Liver (tissue), 9 donors: ENCODE data around the gene ESCO1. TPM values are rescaled to one million over a fixed set of nuclear protein-coding genes. Genes with fewer than 3 reads are reported as not detected.
A peak's percentile ranks its signal among the peaks of the same experiment; 100 is the strongest.

Source experiments
- DNase-seq: peaks from one replicate; pipeline ENCODE4 v3.0.0-alpha.2; 2017; ENCODE audit warnings: low spot score
- H3K27ac ChIP-seq, 2 donors: one replicate each; pipeline ENCODE4 v1.7.0; 2013; ENCODE audit warnings: inconsistent platforms in 2 of 2, low read length in 2 of 2, control low read depth in 1 of 2, low read depth in 1 of 2, mild to moderate bottlenecking in 1 of 2
- H3K27me3 ChIP-seq, 4 donors: one replicate each; pipeline versions ENCODE4 v1.6.1 to v1.7.0; 2013; ENCODE audit warnings: low read length in 3 of 4, inconsistent platforms in 1 of 4, mild to moderate bottlenecking in 1 of 4, moderate library complexity in 1 of 4; ENCODE audit not compliant: control insufficient read depth in 4 of 4, insufficient read depth in 4 of 4
- H3K36me3 ChIP-seq, 4 donors: one replicate each; pipeline versions ENCODE4 v1.6.1 to v1.7.0; 2013; ENCODE audit warnings: low read length in 3 of 4, mild to moderate bottlenecking in 3 of 4, low read depth in 1 of 4, moderate library complexity in 1 of 4; ENCODE audit not compliant: control insufficient read depth in 4 of 4, insufficient read depth in 3 of 4
- H3K4me1 ChIP-seq, 4 donors: one replicate each; pipeline versions ENCODE4 v1.6.1 to v1.7.0; 2013; ENCODE audit warnings: low read length in 3 of 4, mild to moderate bottlenecking in 3 of 4, moderate library complexity in 1 of 4; ENCODE audit not compliant: control insufficient read depth in 4 of 4, insufficient read depth in 4 of 4
- H3K4me3 ChIP-seq, 3 donors: one replicate each; pipeline versions ENCODE4 v1.6.1 to v1.7.0; 2013; ENCODE audit warnings: low read length in 3 of 3, control low read depth in 1 of 3, low read depth in 1 of 3, mild to moderate bottlenecking in 1 of 3
- H3K9ac ChIP-seq, 2 donors: one replicate each; pipeline ENCODE4 v1.7.0; 2013; ENCODE audit warnings: low read length in 2 of 2, mild to moderate bottlenecking in 2 of 2, moderate library complexity in 2 of 2, control low read depth in 1 of 2, low read depth in 1 of 2
- H3K9me3 ChIP-seq, 4 donors: one replicate each; pipeline versions ENCODE4 v1.6.1 to v1.7.0; 2013; ENCODE audit warnings: low read length in 3 of 4; ENCODE audit not compliant: control insufficient read depth in 4 of 4
- ATF3 ChIP-seq: IDR thresholded peaks from 2 replicates; pipeline ENCODE4 v1.6.1; 2016; ENCODE audit warnings: antibody characterized with exemption
- CTCF ChIP-seq: fragments of 150-350 bp; IDR thresholded peaks from 2 replicates; pipeline ENCODE4 v1.5.1; 2017; ENCODE audit warnings: improper control_type of control experiment, low read depth, low read length; ENCODE audit not compliant: missing input control
- FOXA1 ChIP-seq: IDR thresholded peaks from 2 replicates; pipeline ENCODE4 v1.6.1; 2016; ENCODE audit warnings: antibody characterized with exemption
- FOXA2 ChIP-seq: IDR thresholded peaks from 2 replicates; pipeline ENCODE4 v1.6.1; 2016; ENCODE audit warnings: antibody characterized with exemption
- GABPA ChIP-seq, 2 donors: IDR thresholded peaks in 1 of 2; conservative IDR thresholded peaks in 1 of 2; 2 replicates each; pipeline ENCODE4 v1.6.1; 2016; ENCODE audit warnings: antibody characterized with exemption in 2 of 2, mild to moderate bottlenecking in 1 of 2, moderate library complexity in 1 of 2
- HNF4A ChIP-seq, 2 donors: conservative IDR thresholded peaks; 2 replicates each; pipeline ENCODE4 v1.6.1; 2016; ENCODE audit warnings: antibody characterized with exemption in 2 of 2, mild to moderate bottlenecking in 2 of 2
- JUND ChIP-seq, 2 donors: IDR thresholded peaks; 2 replicates each; pipeline ENCODE4 v1.6.1; 2016; ENCODE audit warnings: antibody characterized with exemption in 2 of 2
- MAX ChIP-seq: IDR thresholded peaks from 2 replicates; pipeline ENCODE4 v1.6.1; 2016; ENCODE audit warnings: antibody characterized with exemption
- NR2F2 ChIP-seq: IDR thresholded peaks from 2 replicates; pipeline ENCODE4 v1.6.1; 2016; ENCODE audit warnings: antibody characterized with exemption
- RAD21 ChIP-seq, 2 donors: IDR thresholded peaks; 2 replicates each; pipeline ENCODE4 v1.6.1; 2016; ENCODE audit warnings: antibody characterized with exemption in 2 of 2, mild to moderate bottlenecking in 2 of 2
- REST ChIP-seq: IDR thresholded peaks from 2 replicates; pipeline ENCODE4 v1.6.1; 2016; ENCODE audit warnings: antibody characterized with exemption, mild to moderate bottlenecking
- RXRA ChIP-seq, 2 donors: IDR thresholded peaks; 2 replicates each; pipeline ENCODE4 v1.6.1; 2017 to 2018; ENCODE audit warnings: antibody characterized with exemption in 2 of 2, mild to moderate bottlenecking in 1 of 2
- SP1 ChIP-seq: IDR thresholded peaks from 2 replicates; pipeline ENCODE4 v1.6.1; 2018; ENCODE audit warnings: antibody characterized with exemption, mild to moderate bottlenecking
- TAF1 ChIP-seq: conservative IDR thresholded peaks from 2 replicates; pipeline ENCODE4 v1.6.1; 2016; ENCODE audit warnings: antibody characterized with exemption, mild to moderate bottlenecking
- YY1 ChIP-seq: IDR thresholded peaks from 2 replicates; pipeline ENCODE4 v1.6.1; 2016; ENCODE audit warnings: antibody characterized with exemption, mild to moderate bottlenecking
- WGBS: extraction: QIAGEN DNeasy Blood & Tissue Kit; methylation state at CpG from one replicate; pipeline ENCODE4 v1.1.7; 2013; 5-methylcytosine and 5-hydroxymethylcytosine counted together
- polyA plus RNA-seq, 2 donors: library from polyadenylated mRNA; stranded (reverse) in 1 of 2; unstranded in 1 of 2; fragments of 200-250 nt in 1 of 2; fragments of >200 nt in 1 of 2; fragmentation: Nextera tagmentation in 1 of 2; extraction: Ambion mirVana in 1 of 2; gene quantifications; one replicate each; pipeline versions ENCODE4 v1.2.1 to v1.2.3, GENCODE V29; 2013 to 2015
- total RNA-seq, 2 donors: library from RNA; depleted of rRNA; stranded (reverse); fragments of >200 nt; gene quantifications; one replicate each; pipeline ENCODE4 v1.2.3, GENCODE V29; 2014
- donor health status: healthy.
- donor health status: healthy.
- donor health status: healthy.
- donor health status: healthy.
- donor health status: healthy.

ESCO1 gene
- total and polyA plus RNA-seq, 4 donors, result 3.7 to 10.3 (median 7.6) TPM

- TF ChIP-seq CTCF, result no peak
- TF ChIP-seq MAX, result no peak
- TF ChIP-seq FOXA2, result peak; percentile 91
- peak; percentile 17 for TF ChIP-seq ATF3
- peak; percentile 46 to 50 for TF ChIP-seq HNF4A (conservative IDR thresholded peaks at IDR 0.05)
- no peak for TF ChIP-seq GABPA (IDR thresholded peaks at IDR 0.05 in 1 of 2, conservative IDR thresholded peaks at IDR 0.05 in 1 of 2)
- peak; percentile 19 for TF ChIP-seq SP1
Measured at GRCh38 chr18:21538230-21538629, 62.3 kb downstream of the ESCO1 start (continued).

GRCh38 chr18:21534327-21534726 is 66.2 kb downstream of the ESCO1 start:
- H3K4me3 ChIP-seq, result no peak overlapping the region
- H3K27ac ChIP-seq, result no peak overlapping the region
- WGBS, result 71% methylated on average over 1 of the region's 1 CpG
- no peaks in the 10 kb centered on the region for H3K27me3 ChIP-seq
- H3K4me1 ChIP-seq, result peaks cover 3 to 11% (median 7%) of the 10 kb centered on the region in 4 donors
- H3K9ac ChIP-seq, result no peak overlapping the region
- peaks cover 3 to 28% (median 17%) of the 10 kb centered on the region in 4 donors for H3K36me3 ChIP-seq
- no peaks in the 10 kb centered on the region for H3K9me3 ChIP-seq
- TF ChIP-seq YY1 (no peak), CTCF (no peak), RAD21 (IDR thresholded peaks at IDR 0.05) (no peak), NR2F2 (no peak), HNF4A (conservative IDR thresholded peaks at IDR 0.05) (no peak), JUND (IDR thresholded peaks at IDR 0.05) (no peak)
- DNase-seq, result no peak

GRCh38 chr18:21526463-21526862 is 74.0 kb downstream of the ESCO1 start:
- H3K4me3 ChIP-seq, result no peak overlapping the region
- WGBS, result 82% methylated on average over 2 of the region's 2 CpGs
- no peaks in the 10 kb centered on the region for H3K27me3 ChIP-seq
- H3K4me1 ChIP-seq, result no peaks in the 10 kb centered on the region
- DNase-seq, result no peak
- no peak overlapping the region for H3K9ac ChIP-seq
- peaks cover 3 to 40% (median 19%) of the 10 kb centered on the region in 4 donors for H3K36me3 ChIP-seq
- H3K27ac ChIP-seq, result no peak overlapping the region
- no peaks in the 10 kb centered on the region for H3K9me3 ChIP-seq
- no peak for TF ChIP-seq RAD21 (IDR thresholded peaks at IDR 0.05)
- TF ChIP-seq MAX, result no peak
- TF ChIP-seq REST, result no peak
- no peak for TF ChIP-seq JUND (IDR thresholded peaks at IDR 0.05)
- TF ChIP-seq FOXA1, result no peak
- TF ChIP-seq TAF1, result no peak
- TF ChIP-seq FOXA2, result no peak
- no peak for TF ChIP-seq GABPA (IDR thresholded peaks at IDR 0.05 in 1 of 2, conservative IDR thresholded peaks at IDR 0.05 in 1 of 2)
- no peak for TF ChIP-seq RXRA (IDR thresholded peaks at IDR 0.05)
- no peak for TF ChIP-seq NR2F2
- no peak for TF ChIP-seq SP1
- no peak for TF ChIP-seq CTCF
- no peak for TF ChIP-seq ATF3
- TF ChIP-seq HNF4A (conservative IDR thresholded peaks at IDR 0.05), result no peak
- TF ChIP-seq YY1, result no peak
